HPDE6-E6E7 (cell line): ENCODE results near the gene PCDH10.

Source experiments
- DNase-seq: peaks from one replicate; pipeline ENCODE4 v3.0.0; 2011; ENCODE audit warnings: missing footprints; ENCODE audit errors: extremely low spot score

Gene PCDH10

GRCh38 chr4:133148690-133149363 lies at the start of gene PCDH10:
TSS of gene PCDH10 (plus strand) at chr4:133149294. CDS start at chr4:133150141, 847 bp downstream.
- peak; percentile 79 for DNase-seq

- no peak for DNase-seq
Observed at GRCh38 chr4:133102043-133102442, 47.1 kb upstream of the PCDH10 start.

- DNase-seq = no peak
Observed at GRCh38 chr4:133102612-133103409, 46.3 kb upstream of the PCDH10 start.

- DNase-seq = no peak
Observed at GRCh38 chr4:133112641-133113040, 36.5 kb upstream of the PCDH10 start.

GRCh38 chr4:133124746-133125145 lies 24.3 kb upstream of the PCDH10 start:
- DNase-seq = no peak

GRCh38 chr4:133127500-133127899 lies 21.6 kb upstream of the PCDH10 start:
- no peak for DNase-seq

GRCh38 chr4:133129237-133129636 lies 19.9 kb upstream of the PCDH10 start:
- DNase-seq = no peak

GRCh38 chr4:133130171-133130570 lies 18.9 kb upstream of the PCDH10 start:
- DNase-seq = no peak

GRCh38 chr4:133131829-133132460 lies 17.1 kb upstream of the PCDH10 start:
- DNase-seq = no peak

GRCh38 chr4:133136833-133137232 lies 12.3 kb upstream of the PCDH10 start:
- no peak for DNase-seq

GRCh38 chr4:133137571-133137970 lies 11.5 kb upstream of the PCDH10 start:
- no peak for DNase-seq

- no peak for DNase-seq
Observed at GRCh38 chr4:133143775-133144430, 5.2 kb upstream of the PCDH10 start.

- DNase-seq = no peak
Observed at GRCh38 chr4:133145241-133145640, 3.9 kb upstream of the PCDH10 start.

GRCh38 chr4:133145758-133146573 lies 3.1 kb upstream of the PCDH10 start:
- no peak for DNase-seq

- DNase-seq = peak; percentile 25
Observed at GRCh38 chr4:133146574-133147241, 2.4 kb upstream of the PCDH10 start.

GRCh38 chr4:133147286-133147821 lies 1.7 kb upstream of the PCDH10 start:
- DNase-seq = no peak

- peak; percentile 17 for DNase-seq
Observed at GRCh38 chr4:133147921-133148689, 989 bp upstream of the PCDH10 start.

GRCh38 chr4:133149364-133149695 lies 236 bp downstream of the PCDH10 start:
- no peak for DNase-seq

GRCh38 chr4:133149932-133150471 lies 908 bp downstream of the PCDH10 start:
- DNase-seq = peak; percentile 5
